HEK293 (cell line): ENCODE data around the gene CHEK1.

Experiments used
- BCL11A ChIP-seq: fragments of 450-650 bp; formaldehyde crosslinking; IDR thresholded peaks from 2 replicates; pipeline ENCODE4 v1.5.1; 2016; ENCODE audit warnings: low read depth, missing biosample characterization, missing genetic modification characterization
- CTCF ChIP-seq: fragments of 450-650 bp; formaldehyde crosslinking; IDR thresholded peaks from 2 replicates; pipeline ENCODE4 v1.5.1; 2016; ENCODE audit warnings: missing biosample characterization, missing genetic modification characterization
- TRIM28 ChIP-seq: IDR thresholded peaks from 2 replicates; pipeline ENCODE4 v1.6.1; 2011; ENCODE audit warnings: low read length, control low read depth, borderline replicate concordance
- ZNF37A ChIP-seq: fragments of 450-650 bp; IDR thresholded peaks from 2 replicates; pipeline ENCODE4 v1.5.1; 2018; ENCODE audit warnings: missing biosample characterization, missing genetic modification characterization
- ZNF768 ChIP-seq: fragments of 450-650 bp; formaldehyde crosslinking; IDR thresholded peaks from 2 replicates; pipeline ENCODE4 v1.5.1; 2018; ENCODE audit warnings: missing biosample characterization, mild to moderate bottlenecking, missing genetic modification characterization
- TF ChIP-seq, protein P1 (sequence below): fragments of 450-650 bp; formaldehyde crosslinking; IDR thresholded peaks from 2 replicates; pipeline ENCODE4 v1.5.1; 2017; ENCODE audit warnings: missing biosample characterization, mild to moderate bottlenecking, missing genetic modification characterization, moderate library complexity

DNA sequence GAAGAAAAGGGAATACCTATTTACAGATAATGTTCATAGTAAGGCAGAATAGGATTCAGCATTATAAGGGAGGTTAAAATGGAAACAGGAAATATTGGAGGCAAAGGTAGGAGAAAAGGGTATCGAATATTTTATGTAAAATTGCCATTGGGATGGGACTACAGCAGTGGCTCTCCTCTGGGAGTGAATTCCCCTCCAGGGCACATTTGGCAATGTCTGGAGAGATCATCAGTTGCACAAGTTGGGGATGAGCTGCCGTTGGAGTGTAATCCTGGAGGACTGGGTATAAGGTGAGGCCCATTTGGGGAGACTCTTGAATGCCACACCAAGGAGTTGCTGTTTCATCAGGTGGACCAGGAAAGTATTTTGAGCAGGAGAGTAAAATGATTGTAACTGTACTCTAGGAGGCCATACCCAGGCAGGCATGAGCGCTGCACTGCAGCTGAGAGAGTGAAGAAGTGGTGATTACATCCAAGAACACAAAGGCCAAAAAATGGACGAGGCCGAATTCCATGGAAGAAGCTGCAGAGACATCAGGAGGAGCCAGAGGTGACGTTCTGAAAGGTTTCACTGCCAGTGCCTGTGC is 64.4 kb downstream of the CHEK1 start:
- TF ChIP-seq ZNF37A = no peak
- TF ChIP-seq TRIM28 = no peak
- TF ChIP-seq CTCF (tag by site-specific recombination) = no peak
- TF ChIP-seq ZNF768 (tag by site-specific recombination) = no peak
- TF ChIP-seq, protein P1, sequence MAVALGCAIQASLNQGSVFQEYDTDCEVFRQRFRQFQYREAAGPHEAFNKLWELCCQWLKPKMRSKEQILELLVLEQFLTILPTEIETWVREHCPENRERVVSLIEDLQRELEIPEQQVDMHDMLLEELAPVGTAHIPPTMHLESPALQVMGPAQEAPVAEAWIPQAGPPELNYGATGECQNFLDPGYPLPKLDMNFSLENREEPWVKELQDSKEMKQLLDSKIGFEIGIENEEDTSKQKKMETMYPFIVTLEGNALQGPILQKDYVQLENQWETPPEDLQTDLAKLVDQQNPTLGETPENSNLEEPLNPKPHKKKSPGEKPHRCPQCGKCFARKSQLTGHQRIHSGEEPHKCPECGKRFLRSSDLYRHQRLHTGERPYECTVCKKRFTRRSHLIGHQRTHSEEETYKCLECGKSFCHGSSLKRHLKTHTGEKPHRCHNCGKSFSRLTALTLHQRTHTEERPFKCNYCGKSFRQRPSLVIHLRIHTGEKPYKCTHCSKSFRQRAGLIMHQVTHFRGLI = no peak
- no peak for TF ChIP-seq BCL11A
